HG03575 (cell line): ENCODE data around the gene EVI2A.
"Not testable (repeated sequence)": the region's sequence is repeated elsewhere in the genome, so short reads cannot be mapped to it uniquely, and the experiment has no call there.

ENCODE experiments used
- ATAC-seq: cut with Tn5 transposase; IDR thresholded peaks from one replicate; pipeline ENCODE4 v1.9.1; 2021; ENCODE audit not compliant: unreplicated experiment, insufficient number of reproducible peaks, low FRiP score; ENCODE audit errors: extremely low read depth

The EVI2A gene

GRCh38 chr17:31314782-31315100, 6.7 kb downstream of the EVI2A start:
- no peak for ATAC-seq

GRCh38 chr17:31313982-31314781, 7.2 kb downstream of the EVI2A start, which contains the start of gene EVI2B:
EVI2B (minus strand) TSS chr17:31314054; CDS start chr17:31305609, 8,445 bp downstream.
- no peak for ATAC-seq

DNA sequence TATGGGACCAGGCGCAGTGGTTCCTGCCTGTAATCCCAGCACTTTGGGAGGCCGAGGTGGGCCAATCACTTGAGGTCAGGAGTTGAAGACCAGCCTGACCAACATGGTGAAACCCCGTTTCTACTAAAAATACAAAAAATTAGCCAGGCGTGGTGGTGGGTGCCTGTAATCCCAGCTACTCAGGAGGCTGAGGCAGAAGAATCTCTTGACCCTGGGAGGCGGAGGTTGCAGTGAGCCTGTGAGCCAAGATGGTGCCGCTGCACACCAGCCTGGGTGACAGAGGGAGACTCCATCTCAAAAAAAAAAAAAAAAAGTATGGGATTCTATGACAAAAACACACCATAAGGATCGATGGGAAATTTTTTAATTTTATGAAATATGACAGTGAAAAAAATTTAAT, 9.2 kb downstream of the EVI2A start:
- not testable (repeated sequence) for ATAC-seq

- no peak for ATAC-seq
Measured at GRCh38 chr17:31311526-31311925, 9.9 kb downstream of the EVI2A start.

- ATAC-seq: no peak
Measured at GRCh38 chr17:31310886-31311285, 10.5 kb downstream of the EVI2A start.

GRCh38 chr17:31310260-31310659, 11.2 kb downstream of the EVI2A start:
- ATAC-seq: no peak

DNA sequence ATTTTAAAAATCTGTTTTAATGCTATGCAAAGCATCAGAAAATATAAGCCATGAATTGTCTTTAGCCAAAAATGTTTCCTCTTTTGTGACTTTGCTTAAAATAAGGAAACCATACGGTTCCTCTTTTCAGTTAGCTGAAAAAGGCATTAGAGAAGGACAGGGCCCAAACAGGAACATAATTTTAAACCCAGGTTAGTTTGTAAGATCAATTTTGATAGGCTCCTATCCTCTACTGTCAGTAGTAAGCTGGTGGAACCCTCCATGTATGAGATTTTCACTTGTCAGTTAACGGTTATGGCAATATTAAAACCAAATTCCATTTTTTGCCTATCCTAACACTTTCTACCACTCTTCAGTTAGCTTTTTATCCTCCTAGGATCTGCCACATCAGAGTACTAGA, 11.9 kb downstream of the EVI2A start:
- no peak for ATAC-seq

DNA sequence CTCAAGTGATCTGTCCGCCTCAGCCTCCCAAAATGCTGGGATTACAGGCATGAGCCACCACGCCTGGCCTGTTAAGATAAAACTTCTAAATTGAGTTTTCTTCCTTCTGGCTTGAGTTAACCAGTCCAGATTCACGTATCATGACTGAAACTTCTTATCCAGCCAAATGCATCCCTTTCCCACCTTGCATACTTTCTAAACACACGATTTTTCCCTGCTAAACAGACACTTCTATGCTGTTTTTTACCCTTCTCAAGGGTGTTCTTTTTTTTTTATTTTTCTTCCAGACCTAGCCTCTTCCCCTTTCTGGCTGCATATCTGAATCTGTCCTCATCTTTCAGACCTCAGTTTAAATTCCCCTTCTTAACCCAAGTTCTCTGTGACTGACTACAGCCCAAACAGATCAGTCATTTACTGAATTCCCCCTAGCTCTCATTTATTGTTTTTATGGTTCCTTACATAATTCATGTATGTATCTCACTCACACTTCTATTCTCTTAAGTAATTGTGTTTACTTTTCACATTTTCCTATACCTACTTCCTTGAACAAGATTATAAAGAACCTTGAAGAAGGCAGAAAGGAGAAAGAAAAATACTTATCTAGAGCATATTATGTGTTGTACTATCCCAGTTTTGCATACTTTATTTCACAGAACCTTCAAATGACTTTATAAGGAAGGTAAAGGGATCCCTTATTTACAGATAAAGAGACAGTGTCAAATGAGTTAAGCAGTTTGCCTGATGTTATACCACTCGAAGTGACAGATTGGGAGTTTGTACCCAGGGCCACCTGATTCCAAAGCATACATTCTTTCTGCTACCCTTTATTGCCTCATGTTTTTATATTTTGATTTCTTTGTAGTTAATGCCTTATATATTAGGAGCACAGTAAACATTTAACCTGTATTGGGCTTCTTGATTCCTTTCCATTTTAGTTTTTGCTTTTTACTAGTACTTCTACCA, 12.8 kb downstream of the EVI2A start:
- ATAC-seq: no peak

DNA sequence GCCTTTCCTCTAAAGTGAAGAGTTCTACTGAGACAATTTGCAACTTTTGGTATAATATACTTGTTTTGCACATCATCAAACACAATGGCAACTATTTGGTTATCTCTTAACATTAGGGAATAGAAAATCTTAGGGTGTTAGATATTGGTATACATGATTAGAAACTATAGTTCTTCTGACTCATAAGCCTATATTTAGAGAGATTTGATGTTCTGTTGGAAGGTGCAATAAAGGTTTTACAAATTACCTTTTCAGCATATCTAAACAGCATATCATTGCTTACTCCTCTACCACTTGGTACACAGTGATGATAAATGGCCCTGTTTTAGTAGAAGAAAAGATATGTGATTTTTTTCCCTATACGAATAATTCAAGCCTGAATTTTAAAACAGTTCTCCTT, 13.8 kb downstream of the EVI2A start:
- no peak for ATAC-seq

DNA sequence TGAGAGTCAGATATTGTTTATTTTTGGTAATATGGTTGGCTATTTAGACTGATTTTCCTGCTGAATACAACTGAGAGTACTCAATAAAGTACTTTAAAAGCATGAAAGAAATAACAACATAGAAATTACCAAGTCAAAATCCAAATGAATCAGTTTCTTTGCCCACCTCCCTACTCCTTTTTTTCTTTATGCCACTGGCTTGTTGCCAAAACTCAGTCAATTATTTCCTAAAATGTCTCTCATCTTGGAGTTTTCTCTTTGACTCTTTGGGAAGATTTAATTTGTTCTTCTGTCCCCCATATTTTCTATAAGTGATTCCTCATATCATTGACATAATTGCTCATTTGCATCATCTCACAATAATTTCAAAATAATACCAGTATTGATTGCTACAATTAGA, 21.8 kb downstream of the EVI2A start:
- no peak for ATAC-seq

GRCh38 chr17:31297090-31297489, 24.3 kb downstream of the EVI2A start, which contains the start of gene OMG:
OMG (minus strand) TSS chr17:31297239; CDS start chr17:31296331, 908 bp downstream.
- no peak for ATAC-seq

- no peak for ATAC-seq
Measured at GRCh38 chr17:31296142-31296541, 25.3 kb downstream of the EVI2A start.

GRCh38 chr17:31295489-31295871, 25.9 kb downstream of the EVI2A start:
- no peak for ATAC-seq

GRCh38 chr17:31294820-31295488, 26.5 kb downstream of the EVI2A start:
- no peak for ATAC-seq

DNA sequence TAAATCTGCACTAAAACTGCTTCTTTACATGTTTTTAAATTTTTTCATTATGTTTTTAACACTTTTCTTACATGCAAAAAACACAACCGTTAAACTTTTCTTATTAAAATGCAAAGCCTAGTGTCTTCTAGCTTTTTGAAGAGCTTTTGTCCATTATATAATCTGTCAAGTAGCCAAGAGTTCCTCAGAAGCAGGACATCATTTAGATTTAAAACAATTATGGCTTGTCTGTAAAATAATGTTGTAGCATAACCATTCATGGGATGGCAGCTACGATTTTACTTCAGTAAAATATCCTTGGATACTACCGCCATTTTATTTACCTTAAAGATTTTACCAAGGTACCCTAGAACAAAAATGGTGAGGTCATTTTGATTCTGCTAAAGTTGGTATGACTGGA, 27.2 kb downstream of the EVI2A start:
- no peak for ATAC-seq

GRCh38 chr17:31293581-31293980, 27.8 kb downstream of the EVI2A start:
- ATAC-seq: no peak

DNA sequence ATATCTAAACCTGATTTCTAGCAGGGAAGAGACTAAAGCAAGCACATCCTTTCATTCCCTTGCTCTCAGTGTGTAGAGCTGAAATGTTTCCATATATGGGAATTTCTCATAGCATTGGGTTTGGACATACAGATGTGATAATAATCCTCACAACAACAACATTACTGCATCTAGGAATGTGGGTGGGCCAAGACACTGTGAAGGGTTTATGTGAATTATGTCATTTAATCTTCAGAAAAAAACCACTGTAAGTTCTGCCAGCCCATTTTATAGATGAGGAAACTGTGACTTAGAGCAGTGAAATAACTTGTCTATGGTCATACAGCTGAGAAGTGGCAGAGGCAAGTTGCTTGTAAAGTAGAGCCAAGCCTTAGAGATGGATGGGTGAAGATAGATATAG, 29.6 kb downstream of the EVI2A start:
- no peak for ATAC-seq

DNA sequence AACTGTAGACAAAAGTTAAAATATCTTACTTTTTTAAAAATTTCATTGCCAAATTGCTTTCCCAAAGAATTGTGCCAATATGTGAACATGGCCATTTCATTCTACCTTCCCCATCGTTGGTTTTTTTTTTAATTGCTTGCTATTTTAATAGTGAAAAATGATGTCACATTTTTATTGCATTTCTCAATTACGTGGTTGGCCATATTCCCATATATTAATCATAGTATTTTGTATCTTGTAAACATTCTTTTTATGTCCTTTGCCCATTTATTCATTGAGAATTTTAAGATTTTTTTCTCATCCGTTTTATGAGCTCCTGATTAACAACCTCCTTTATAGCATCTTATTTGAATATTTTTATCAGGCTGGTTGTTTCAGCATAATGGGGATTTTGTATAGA, 31.6 kb downstream of the EVI2A start:
- ATAC-seq: no peak

DNA sequence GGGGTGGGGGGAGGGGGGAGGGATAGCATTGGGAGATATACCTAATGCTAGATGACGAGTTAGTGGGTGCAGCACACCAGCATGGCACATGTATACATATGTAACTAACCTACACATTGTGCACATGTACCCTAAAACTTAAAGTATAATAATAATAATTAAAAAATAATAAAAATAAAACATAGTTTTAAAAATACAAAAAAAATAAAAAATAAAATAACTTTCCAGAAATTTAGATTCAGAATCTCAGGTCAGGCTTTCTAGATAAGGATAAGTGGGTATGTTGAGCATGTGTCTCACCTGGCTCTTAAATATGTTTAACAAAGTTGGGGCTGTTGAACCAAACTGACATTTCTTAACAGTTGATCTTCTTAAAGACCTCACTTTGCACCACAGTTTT, 33.5 kb downstream of the EVI2A start:
- not testable (repeated sequence) for ATAC-seq
